Measurements from ENCODE around the gene ACOX3. TPM values are rescaled to one million over a fixed set of nuclear protein-coding genes. Genes with fewer than 3 reads are reported as not detected.
A peak's percentile ranks its signal among the peaks of the same experiment; 100 is the strongest.

ACOX3 gene
- total RNA-seq, 6 experiments from 2014 or later: 18.6 to 23.2 (median 19.9) TPM

DNA sequence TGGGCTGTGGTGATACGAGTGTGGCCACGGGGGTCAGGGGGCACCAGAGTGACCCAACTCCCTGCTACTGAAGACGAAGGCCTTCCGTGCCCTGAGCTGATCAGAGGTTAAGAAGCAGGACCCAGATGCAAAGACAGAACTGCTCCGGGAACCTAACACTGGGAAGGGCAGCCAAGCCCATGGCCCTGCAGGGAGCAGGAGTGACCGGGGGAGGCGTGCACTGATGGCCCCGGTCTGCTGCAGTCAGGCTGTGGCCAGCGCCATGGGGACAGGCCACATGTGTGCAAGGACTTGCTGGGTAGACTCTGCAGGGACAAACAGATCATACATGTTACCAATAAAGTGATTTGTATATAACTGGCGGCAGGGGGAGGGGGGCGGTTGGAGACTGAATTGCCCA lies 74.6 kb downstream of the ACOX3 start:
- Mint-ChIP-seq H3K36me3 (ENCODE audit: low read depth) (peaks cover 4% of the 10 kb centered on the region), H3K27me3 (ENCODE audit: insufficient read depth) (peaks cover 7% of the 10 kb centered on the region; the same call in 1 of the 2 replicates), H3K4me1 (ENCODE audit: low read depth) (peaks cover 16% of the 10 kb centered on the region), H3K4me3 (no peak overlapping the region), H3K9me3 (no peaks in the 10 kb centered on the region), H3K27ac (no peak overlapping the region)
- no peak for DNase-seq
- TF ChIP-seq, protein P1, sequence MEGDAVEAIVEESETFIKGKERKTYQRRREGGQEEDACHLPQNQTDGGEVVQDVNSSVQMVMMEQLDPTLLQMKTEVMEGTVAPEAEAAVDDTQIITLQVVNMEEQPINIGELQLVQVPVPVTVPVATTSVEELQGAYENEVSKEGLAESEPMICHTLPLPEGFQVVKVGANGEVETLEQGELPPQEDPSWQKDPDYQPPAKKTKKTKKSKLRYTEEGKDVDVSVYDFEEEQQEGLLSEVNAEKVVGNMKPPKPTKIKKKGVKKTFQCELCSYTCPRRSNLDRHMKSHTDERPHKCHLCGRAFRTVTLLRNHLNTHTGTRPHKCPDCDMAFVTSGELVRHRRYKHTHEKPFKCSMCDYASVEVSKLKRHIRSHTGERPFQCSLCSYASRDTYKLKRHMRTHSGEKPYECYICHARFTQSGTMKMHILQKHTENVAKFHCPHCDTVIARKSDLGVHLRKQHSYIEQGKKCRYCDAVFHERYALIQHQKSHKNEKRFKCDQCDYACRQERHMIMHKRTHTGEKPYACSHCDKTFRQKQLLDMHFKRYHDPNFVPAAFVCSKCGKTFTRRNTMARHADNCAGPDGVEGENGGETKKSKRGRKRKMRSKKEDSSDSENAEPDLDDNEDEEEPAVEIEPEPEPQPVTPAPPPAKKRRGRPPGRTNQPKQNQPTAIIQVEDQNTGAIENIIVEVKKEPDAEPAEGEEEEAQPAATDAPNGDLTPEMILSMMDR (IDR thresholded peaks at IDR 0.05): no peak

DNA sequence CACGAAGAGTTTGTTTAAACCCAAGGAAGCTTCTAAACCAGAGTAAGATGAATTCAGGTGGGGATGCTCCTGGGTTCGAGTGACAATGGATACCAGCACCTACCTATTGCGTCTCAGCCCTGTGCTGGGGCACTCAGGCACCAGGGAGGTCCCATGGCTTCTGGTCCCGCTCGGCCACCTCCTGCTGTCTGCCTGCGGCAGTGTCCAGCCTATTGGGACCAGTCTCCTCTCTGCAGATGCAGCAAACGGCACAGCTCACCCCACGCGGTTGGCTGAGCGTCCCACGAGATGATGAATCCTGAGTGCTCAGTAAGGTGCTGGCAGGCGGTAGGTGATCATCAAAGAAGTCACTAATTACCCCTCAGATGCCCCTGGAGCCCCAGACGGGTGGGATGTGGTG lies 75.2 kb downstream of the ACOX3 start:
- TF ChIP-seq, protein P1 (IDR thresholded peaks at IDR 0.05): no peak
- H3K9me3 Mint-ChIP-seq: no peaks in the 10 kb centered on the region
- H3K4me3 Mint-ChIP-seq: no peak overlapping the region
- DNase-seq: no peak
- H3K27ac Mint-ChIP-seq: no peak overlapping the region
- peaks cover 7% of the 10 kb centered on the region; the same call in 1 of the 2 replicates for H3K27me3 Mint-ChIP-seq (ENCODE audit: insufficient read depth)
- peaks cover 4% of the 10 kb centered on the region for H3K36me3 Mint-ChIP-seq (ENCODE audit: low read depth)
- H3K4me1 Mint-ChIP-seq (ENCODE audit: low read depth): peaks cover 16% of the 10 kb centered on the region

DNA sequence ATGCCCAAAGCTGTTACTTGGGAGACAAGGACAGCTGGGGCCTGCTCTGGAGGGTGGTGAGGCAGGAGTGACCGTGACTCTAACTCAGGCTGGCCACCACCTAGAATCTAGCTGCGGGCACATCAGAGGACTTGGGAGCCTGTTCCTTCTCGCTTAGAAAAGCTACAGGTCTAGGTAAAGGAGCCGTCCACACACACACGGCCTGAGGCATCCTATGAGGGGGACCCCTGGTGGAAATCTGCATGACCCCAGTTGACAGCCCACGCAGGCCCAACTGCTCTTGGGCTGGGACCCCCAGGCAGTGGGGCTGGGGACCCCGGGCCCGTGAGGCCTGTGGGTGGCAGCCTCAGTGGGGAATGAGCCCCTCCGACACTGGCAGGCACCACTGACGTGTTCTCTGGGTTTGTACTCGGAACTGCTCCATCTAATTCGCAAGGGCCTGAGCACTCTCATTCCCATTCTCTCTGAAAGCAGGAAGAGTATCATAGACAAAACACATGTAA lies 75.6 kb downstream of the ACOX3 start:
- no peak for DNase-seq
- no peak overlapping the region for H3K27ac Mint-ChIP-seq
- peaks cover 4% of the 10 kb centered on the region for H3K36me3 Mint-ChIP-seq (ENCODE audit: low read depth)
- peaks cover 7% of the 10 kb centered on the region; the same call in 1 of the 2 replicates for H3K27me3 Mint-ChIP-seq (ENCODE audit: insufficient read depth)
- no peak overlapping the region for H3K4me3 Mint-ChIP-seq
- H3K4me1 Mint-ChIP-seq (ENCODE audit: low read depth): peaks cover 16% of the 10 kb centered on the region
- TF ChIP-seq, protein P1 (IDR thresholded peaks at IDR 0.05): peak; percentile 9; the same call in 1 of the 2 replicates
- no peaks in the 10 kb centered on the region for H3K9me3 Mint-ChIP-seq

DNA sequence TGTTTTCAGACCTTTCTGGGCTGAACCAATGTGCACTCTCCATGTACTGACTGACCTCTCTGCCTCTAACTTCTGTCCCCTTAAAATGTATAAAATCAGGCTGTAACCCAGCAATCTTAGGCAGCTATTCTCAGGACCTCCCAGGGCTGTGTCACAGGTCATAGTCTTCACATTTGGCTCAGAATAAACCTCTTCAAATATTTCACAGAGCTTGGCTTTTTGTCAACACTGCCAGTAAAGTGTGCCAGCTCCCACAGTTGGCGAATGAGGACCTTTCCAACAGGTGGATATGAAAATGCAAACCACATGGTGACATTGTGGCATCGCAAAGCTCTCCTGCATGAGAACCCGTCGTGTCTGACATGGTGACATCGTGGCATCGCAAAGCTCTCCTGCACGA lies 76.4 kb downstream of the ACOX3 start:
- Mint-ChIP-seq H3K27me3 (ENCODE audit: insufficient read depth) (peaks cover 8% of the 10 kb centered on the region), H3K36me3 (ENCODE audit: low read depth) (peaks cover 4% of the 10 kb centered on the region), H3K4me1 (ENCODE audit: low read depth) (peaks cover 16% of the 10 kb centered on the region), H3K9me3 (no peaks in the 10 kb centered on the region), H3K4me3 (no peak overlapping the region), H3K27ac (no peak overlapping the region)
- TF ChIP-seq, protein P1 (IDR thresholded peaks at IDR 0.05): no peak
- DNase-seq: no peak

DNA sequence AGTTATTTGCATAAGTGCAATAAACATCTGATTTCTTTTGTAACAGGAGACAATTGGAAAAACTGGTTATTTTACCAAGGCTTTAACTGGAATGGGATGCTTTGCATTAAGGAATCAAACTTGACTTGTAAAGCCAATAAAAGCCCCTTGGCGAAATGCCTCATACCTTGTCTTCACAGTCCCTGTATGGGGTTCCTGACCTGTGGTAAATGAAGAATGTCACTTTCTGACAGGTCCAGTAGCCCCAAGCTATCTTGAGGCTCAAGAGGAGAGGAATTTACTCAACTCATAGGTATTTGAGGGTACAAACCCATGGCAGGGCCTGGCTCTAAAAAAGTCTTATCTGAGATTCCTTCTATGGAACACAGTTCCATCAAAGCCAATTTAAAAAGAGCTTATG lies 78.0 kb downstream of the ACOX3 start:
- Mint-ChIP-seq H3K36me3 (ENCODE audit: low read depth) (peaks cover 4% of the 10 kb centered on the region), H3K27me3 (ENCODE audit: insufficient read depth) (peaks cover 19% of the 10 kb centered on the region), H3K27ac (no peak overlapping the region), H3K4me1 (ENCODE audit: low read depth) (peaks cover 16% of the 10 kb centered on the region), H3K9me3 (no peaks in the 10 kb centered on the region), H3K4me3 (no peak overlapping the region)
- TF ChIP-seq, protein P1 (IDR thresholded peaks at IDR 0.05): no peak
- peak; percentile 57 for DNase-seq

Measured in HFFc6 (cell line).